GM20431 (cell line): ENCODE results near the gene RRP9.
"Not testable (repeated sequence)": the region's sequence is repeated elsewhere in the genome, so short reads cannot be mapped to it uniquely, and the experiment has no call there.

Experiments used
- in situ Hi-C: fragments of 300-500 bp; cut with MseI, MboI; formaldehyde crosslinking; loops from one replicate; pipeline ENCODE4 v1.15.0; 2020; ENCODE audit warnings: low sequenced_read_pairs; ENCODE audit not compliant: unreplicated experiment

Gene RRP9

GRCh38 chr3:51921081-51921578 is 20.6 kb downstream of the RRP9 start:
- in situ Hi-C loops, result no loop called here

DNA sequence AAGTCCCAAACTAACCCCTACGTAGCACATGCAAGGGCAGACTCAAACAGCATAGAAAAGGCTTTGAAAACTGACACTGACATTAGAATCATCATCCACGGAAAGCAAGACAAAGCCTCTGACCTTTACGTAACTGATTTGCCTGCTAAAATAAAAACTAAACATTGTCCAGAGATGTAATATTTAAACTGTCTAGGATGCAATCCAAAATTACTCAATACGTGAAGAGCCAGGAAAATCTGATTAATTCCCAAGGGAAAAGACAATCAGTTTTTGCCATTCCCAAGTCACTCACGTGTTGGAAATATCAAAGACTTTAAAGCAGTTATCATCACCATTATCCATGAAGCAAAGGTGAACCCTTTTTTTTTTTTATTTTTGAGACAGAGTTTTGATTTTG is 25.3 kb downstream of the RRP9 start:
- in situ Hi-C loops, result no loop called here

- in situ Hi-C loops, result no loop called here
These were observed 33.7 kb downstream of the RRP9 start for GRCh38 chr3:51908026-51908425.

DNA sequence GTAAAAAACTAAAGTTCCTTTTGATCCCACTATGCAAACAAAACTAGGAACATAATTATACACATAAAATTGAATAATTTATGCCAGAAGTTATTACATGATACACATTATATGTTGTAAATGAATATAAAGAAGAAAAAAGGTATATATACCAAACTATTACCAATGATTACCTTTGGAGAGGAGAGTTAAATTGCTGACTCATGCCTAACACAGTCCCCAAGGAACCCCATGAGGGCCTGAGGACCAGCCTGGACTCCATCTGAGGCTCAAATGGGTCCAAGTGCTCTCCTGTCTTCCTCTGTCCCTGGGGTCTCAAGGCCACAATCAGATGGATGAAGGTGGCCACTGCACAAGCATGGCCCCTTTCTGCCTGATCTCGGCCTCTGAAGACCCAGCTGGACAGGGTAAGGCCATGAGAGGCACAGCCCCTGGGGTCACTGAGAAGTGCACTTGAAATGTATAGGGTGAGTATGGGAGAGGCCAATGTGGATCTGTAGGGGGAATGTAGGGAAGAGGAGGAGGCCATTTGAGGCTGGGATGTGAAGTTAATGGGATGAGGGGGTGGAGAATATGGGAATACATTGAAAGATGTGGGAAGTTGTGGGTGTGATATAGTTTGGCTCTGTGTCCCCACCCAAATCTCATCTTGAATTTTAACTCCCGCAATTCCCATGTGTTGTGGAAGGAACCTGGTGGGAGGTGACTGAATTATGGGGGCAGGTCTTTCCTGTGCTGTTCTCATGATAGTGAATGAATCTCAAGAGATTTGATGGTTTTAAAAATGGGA is 37.5 kb downstream of the RRP9 start:
- in situ Hi-C loops, result no loop called here

DNA sequence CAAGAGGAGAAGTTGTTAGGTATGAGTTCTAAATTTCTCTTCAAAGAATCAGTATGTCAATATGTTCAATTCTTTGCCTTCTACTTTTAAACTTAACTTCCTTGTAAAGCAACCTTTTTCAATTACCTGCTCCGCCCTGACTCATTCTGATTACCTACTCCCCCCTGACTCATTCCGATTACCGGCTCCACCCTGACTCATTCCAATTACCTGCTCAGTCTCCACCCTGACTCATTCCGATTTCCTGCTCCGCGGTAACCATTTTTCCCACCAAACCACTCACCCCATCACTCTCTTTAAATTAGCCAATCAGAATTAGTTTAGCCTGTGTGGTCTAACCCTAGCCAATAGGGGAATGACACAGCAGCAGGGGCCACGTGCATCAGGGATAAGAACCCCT is 39.3 kb downstream of the RRP9 start:
- in situ Hi-C loops, result not testable (repeated sequence)

DNA sequence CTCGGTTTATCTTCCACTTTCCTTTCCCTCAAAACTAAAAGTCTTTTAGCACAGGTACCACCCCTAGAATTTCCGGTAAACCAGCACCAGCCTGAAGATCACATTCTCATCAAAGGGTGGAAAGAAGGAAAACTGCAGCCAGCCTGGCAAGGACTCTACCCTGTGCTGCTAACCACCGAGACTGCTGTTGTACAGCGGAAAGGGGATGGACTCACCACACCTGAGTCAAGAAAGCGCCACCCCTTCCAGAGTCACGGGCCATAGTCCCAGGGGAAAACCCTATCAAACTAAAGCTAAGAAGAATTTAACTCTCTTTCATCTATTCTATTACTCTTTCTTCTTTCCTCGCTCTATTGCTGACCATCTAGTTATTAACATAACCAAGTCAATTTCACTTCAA is 41.7 kb downstream of the RRP9 start:
- in situ Hi-C loops, result not testable (repeated sequence)

GRCh38 chr3:51897391-51897790 is 44.3 kb downstream of the RRP9 start:
- in situ Hi-C loops, result no loop called here

- in situ Hi-C loops, result no loop called here
These were observed 44.9 kb downstream of the RRP9 start for GRCh38 chr3:51896607-51897305.

- in situ Hi-C loops, result no loop called here
These were observed 46.8 kb downstream of the RRP9 start for GRCh38 chr3:51894939-51895338.

- in situ Hi-C loops, result no loop called here
These were observed 47.3 kb downstream of the RRP9 start for GRCh38 chr3:51894391-51894790.

DNA sequence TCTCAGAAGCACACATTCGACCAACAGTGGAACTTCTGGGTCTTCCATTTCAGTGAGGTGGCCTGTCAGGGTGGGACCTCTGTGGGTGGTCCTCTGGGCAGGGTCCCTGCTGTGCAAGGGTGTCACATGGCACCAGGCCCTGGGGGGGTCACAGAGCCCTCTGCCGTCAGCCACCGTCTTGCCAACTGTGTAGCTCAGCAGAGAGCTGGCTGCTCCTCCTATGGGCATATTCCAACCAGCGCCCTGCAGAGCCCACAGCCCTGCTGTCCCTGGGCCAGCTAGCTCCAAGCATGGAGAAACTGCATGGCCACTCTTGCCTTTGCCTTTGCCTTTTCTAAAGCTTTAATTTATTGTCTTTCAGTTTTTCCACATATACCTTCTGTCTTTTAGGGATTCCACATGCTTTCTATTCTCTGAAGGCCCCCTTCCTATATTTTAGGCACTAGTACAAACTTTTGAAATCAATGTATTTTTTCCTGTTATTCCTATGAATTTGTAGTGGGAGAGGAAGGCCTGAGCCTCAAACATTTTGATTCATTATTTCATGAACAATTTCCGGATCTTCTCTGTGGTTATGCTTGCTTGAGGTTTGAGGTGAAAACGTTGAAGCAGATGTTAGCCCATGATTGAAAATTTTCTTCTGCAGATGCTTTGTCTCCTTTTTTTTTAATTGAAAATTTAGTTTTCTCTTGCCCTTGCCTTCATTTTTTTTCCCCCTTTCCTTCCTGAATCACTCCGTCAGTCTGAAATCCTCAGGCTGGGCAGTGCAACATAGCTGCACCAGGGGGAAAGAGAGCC is 50.3 kb downstream of the RRP9 start:
- in situ Hi-C loops, result no loop called here

DNA sequence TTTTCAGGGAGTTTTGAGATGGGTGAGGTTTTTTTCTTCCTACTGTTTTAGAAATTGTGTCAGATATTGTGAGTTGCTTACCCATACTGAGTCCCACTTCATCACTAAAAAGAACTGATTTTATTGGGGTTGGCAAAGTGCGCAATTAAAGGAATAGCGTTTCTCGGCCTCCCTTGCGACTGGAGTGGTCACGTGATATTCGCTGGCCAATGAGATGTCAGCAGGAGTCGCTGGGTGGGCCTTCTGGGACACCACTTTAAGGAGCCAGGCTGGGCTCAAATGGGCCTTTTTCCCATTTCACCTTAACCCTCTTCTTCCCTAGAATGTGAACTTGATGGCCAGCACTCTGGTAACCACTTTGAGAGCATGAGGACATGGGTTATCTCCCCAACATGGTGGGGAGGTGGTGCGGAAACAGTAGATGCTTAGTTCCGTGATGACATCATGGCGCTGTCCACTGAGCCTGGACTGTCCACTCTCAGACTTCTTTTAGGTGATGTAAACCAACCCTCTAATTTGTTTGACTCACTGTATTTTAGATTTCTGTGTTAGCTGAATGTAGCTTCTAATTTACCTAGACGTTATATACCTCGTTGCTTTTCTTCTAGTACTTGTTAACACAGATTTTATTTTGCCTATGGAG is 53.1 kb downstream of the RRP9 start:
- in situ Hi-C loops, result no loop called here

- in situ Hi-C loops, result no loop called here
These were observed 54.1 kb downstream of the RRP9 start for GRCh38 chr3:51887620-51888019.

DNA sequence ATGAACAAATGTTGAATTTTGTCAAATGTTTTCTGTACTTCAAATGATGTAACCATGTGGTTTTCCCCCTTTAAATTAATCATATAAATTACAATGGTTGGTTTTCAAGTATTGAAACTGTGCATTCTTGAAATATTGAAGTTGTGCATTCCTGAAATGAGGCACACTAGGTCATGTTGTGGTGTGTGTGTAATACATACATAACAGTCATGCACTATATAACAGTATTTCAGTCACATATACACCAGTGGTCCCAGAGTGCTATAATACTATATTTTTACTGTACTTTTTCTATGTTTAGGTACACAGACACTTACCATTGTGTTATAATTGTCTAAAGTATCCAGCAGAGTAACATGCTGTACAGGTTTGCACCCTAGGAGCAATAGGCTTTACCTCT is 55.3 kb downstream of the RRP9 start:
- in situ Hi-C loops, result no loop called here
